HEK293 (cell line): ENCODE measurements around the gene DRC1.

ENCODE experiments used
- CTCF ChIA-PET: fragments of 350-600 bp; formaldehyde crosslinking; extraction: SDS; loops from one replicate; lab custom pipeline; 2021; ENCODE audit warnings: antibody characterized with exemption; lab: Yijun Ruan, JAX
- POLR2A ChIA-PET: fragments of 300-600 bp; formaldehyde crosslinking; extraction: SDS; loops from one replicate; lab custom pipeline; 2020; ENCODE audit warnings: antibody characterized with exemption, inconsistent platforms; lab: Yijun Ruan, JAX
- H3K27ac ChIP-seq: fragments of 200-500 bp; sonication (Bioruptor generic); 2 replicates; pipeline ENCODE4 v1.5.1; 2014; ENCODE audit warnings: low read depth, low read length, control low read depth, inconsistent platforms; ENCODE audit errors: extremely low read depth
- H3K36me3 ChIP-seq, 2 experiments: fragments of 200-500 bp in 1 of 2; sonication (Bioruptor generic) in 1 of 2; 1 replicate in 1 of 2; 2 replicates in 1 of 2; pipeline ENCODE4 v1.5.1; 2014 to 2017; ENCODE audit warnings: inconsistent platforms in 2 of 2, low read length in 2 of 2; ENCODE audit not compliant: control insufficient read depth in 2 of 2, insufficient read depth in 1 of 2
- H3K4me1 ChIP-seq: fragments of 200-500 bp; sonication (Bioruptor generic); 2 replicates; pipeline ENCODE4 v1.5.1; 2014; ENCODE audit warnings: mild to moderate bottlenecking, low read length, inconsistent platforms; ENCODE audit not compliant: control insufficient read depth, insufficient read depth
- H3K4me3 ChIP-seq: 2 replicates; pipeline ENCODE4 v1.5.1; 2011; ENCODE audit warnings: low read depth, mild to moderate bottlenecking, control low read depth, low read length, moderate library complexity
- H3K9me3 ChIP-seq: fragments of 200-500 bp; sonication (Bioruptor generic); 2 replicates; pipeline ENCODE4 v1.5.1; 2014; ENCODE audit warnings: low read depth, low read length, inconsistent platforms; ENCODE audit not compliant: control insufficient read depth, insufficient read depth
- BCL11A ChIP-seq: fragments of 450-650 bp; formaldehyde crosslinking; IDR thresholded peaks from 2 replicates; pipeline ENCODE4 v1.5.1; 2016; ENCODE audit warnings: low read depth, missing biosample characterization, missing genetic modification characterization
- CTCF ChIP-seq: fragments of 450-650 bp; formaldehyde crosslinking; IDR thresholded peaks from 2 replicates; pipeline ENCODE4 v1.5.1; 2016; ENCODE audit warnings: missing biosample characterization, missing genetic modification characterization
- EGR2 ChIP-seq: fragments of 450-650 bp; formaldehyde crosslinking; IDR thresholded peaks from 2 replicates; pipeline ENCODE4 v1.5.1; 2016; ENCODE audit warnings: low read depth, missing biosample characterization, missing genetic modification characterization
- HIC1 ChIP-seq: fragments of 450-650 bp; formaldehyde crosslinking; IDR thresholded peaks from 2 replicates; pipeline ENCODE4 v1.5.1; 2016; ENCODE audit warnings: missing biosample characterization, missing genetic modification characterization
- MEIS1 ChIP-seq: sonication (generic); formaldehyde crosslinking; IDR thresholded peaks from 2 replicates; pipeline ENCODE4 v1.8.1; 2022; ENCODE audit warnings: missing genetic modification reagents, mild to moderate bottlenecking, borderline replicate concordance
- ZBTB20 ChIP-seq: fragments of 450-650 bp; formaldehyde crosslinking; IDR thresholded peaks from 2 replicates; pipeline ENCODE4 v1.5.1; 2016; ENCODE audit warnings: missing biosample characterization, missing genetic modification characterization
- ZNF121 ChIP-seq: fragments of 450-650 bp; formaldehyde crosslinking; IDR thresholded peaks from 2 replicates; pipeline ENCODE4 v1.5.1; 2016; ENCODE audit warnings: missing biosample characterization, missing genetic modification characterization
- ZNF138 ChIP-seq: fragments of 450-650 bp; formaldehyde crosslinking; IDR thresholded peaks from 2 replicates; pipeline ENCODE4 v1.5.1; 2016; ENCODE audit warnings: missing biosample characterization, missing genetic modification characterization, borderline replicate concordance
- ZNF157 ChIP-seq: fragments of 450-650 bp; formaldehyde crosslinking; IDR thresholded peaks from 2 replicates; pipeline ENCODE4 v1.5.1; 2016; ENCODE audit warnings: missing biosample characterization, missing genetic modification characterization
- ZNF214 ChIP-seq: fragments of 450-650 bp; formaldehyde crosslinking; IDR thresholded peaks from 2 replicates; pipeline ENCODE4 v1.5.1; 2017; ENCODE audit warnings: missing biosample characterization, mild to moderate bottlenecking, missing genetic modification characterization, borderline replicate concordance
- ZNF23 ChIP-seq: fragments of 450-650 bp; formaldehyde crosslinking; IDR thresholded peaks from 2 replicates; pipeline ENCODE4 v1.5.1; 2016; ENCODE audit warnings: missing biosample characterization, missing genetic modification characterization, borderline replicate concordance
- ZNF239 ChIP-seq: fragments of 450-650 bp; formaldehyde crosslinking; IDR thresholded peaks from 2 replicates; pipeline ENCODE4 v1.5.1; 2016; ENCODE audit warnings: missing biosample characterization, missing genetic modification characterization
- ZNF350 ChIP-seq: fragments of 450-650 bp; formaldehyde crosslinking; IDR thresholded peaks from 2 replicates; pipeline ENCODE4 v1.5.0; 2017; ENCODE audit warnings: missing biosample characterization, mild to moderate bottlenecking, missing genetic modification characterization
- ZNF354C ChIP-seq: fragments of 450-650 bp; formaldehyde crosslinking; IDR thresholded peaks from 2 replicates; pipeline ENCODE4 v1.5.1; 2016; ENCODE audit warnings: missing biosample characterization, missing genetic modification characterization, low read depth, borderline replicate concordance
- ZNF501 ChIP-seq: fragments of 450-650 bp; formaldehyde crosslinking; IDR thresholded peaks from 2 replicates; pipeline ENCODE4 v1.5.1; 2016; ENCODE audit warnings: missing biosample characterization, missing genetic modification characterization
- ZNF521 ChIP-seq: fragments of 450-650 bp; formaldehyde crosslinking; IDR thresholded peaks from 2 replicates; pipeline ENCODE4 v1.5.1; 2017; ENCODE audit warnings: missing biosample characterization, mild to moderate bottlenecking, missing genetic modification characterization
- ZNF548 ChIP-seq: fragments of 450-650 bp; formaldehyde crosslinking; IDR thresholded peaks from 2 replicates; pipeline ENCODE4 v1.5.1; 2016; ENCODE audit warnings: missing biosample characterization, missing genetic modification characterization
- ZNF776 ChIP-seq: fragments of 450-650 bp; formaldehyde crosslinking; IDR thresholded peaks from 2 replicates; pipeline ENCODE4 v1.5.0; 2017; ENCODE audit warnings: missing biosample characterization, missing genetic modification characterization, borderline replicate concordance
- ZNF830 ChIP-seq: fragments of 450-650 bp; IDR thresholded peaks from 2 replicates; pipeline ENCODE4 v1.5.0; 2018; ENCODE audit warnings: missing biosample characterization, missing genetic modification characterization, low read depth, mild to moderate bottlenecking, moderate library complexity
- ZSCAN18 ChIP-seq: fragments of 450-650 bp; formaldehyde crosslinking; IDR thresholded peaks from 2 replicates; pipeline ENCODE4 v1.5.1; 2016; ENCODE audit warnings: missing biosample characterization, missing genetic modification characterization
- ZSCAN30 ChIP-seq: fragments of 450-650 bp; IDR thresholded peaks from 2 replicates; pipeline ENCODE4 v1.5.1; 2018; ENCODE audit warnings: missing biosample characterization, mild to moderate bottlenecking, missing genetic modification characterization, moderate library complexity
- ZXDB ChIP-seq: fragments of 450-650 bp; formaldehyde crosslinking; IDR thresholded peaks from 2 replicates; pipeline ENCODE4 v1.5.1; 2016; ENCODE audit warnings: missing biosample characterization, missing genetic modification characterization
- TF ChIP-seq, protein P1 (sequence below): fragments of 450-650 bp; formaldehyde crosslinking; IDR thresholded peaks from 2 replicates; pipeline ENCODE4 v1.5.1; 2016; ENCODE audit warnings: missing biosample characterization, missing genetic modification characterization
- TF ChIP-seq, protein P2 (sequence below): fragments of 450-650 bp; formaldehyde crosslinking; IDR thresholded peaks from 2 replicates; pipeline ENCODE4; 2016; ENCODE audit warnings: missing biosample characterization, missing genetic modification characterization

Gene DRC1

DNA sequence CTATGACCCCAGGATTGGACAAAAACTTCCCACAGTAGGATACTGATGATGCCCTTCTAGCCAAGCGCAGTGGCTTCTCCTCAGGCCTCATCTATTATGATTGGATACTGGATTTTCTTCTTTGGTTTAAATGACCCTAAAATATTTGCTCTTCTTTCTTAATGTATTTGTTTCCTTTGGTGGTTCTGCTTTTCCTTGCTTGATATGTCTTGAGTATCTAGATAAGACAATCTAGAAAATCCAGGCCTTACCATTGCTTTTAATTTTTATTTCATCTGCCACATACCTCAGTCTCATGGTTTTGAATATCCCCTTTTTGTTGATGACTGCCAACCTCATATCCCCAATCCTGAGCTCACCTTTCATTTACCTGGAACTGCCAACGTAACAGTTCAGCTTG, 40.6 kb downstream of the DRC1 start:
- peaks cover 4% of the 10 kb centered on the region; the same call in 1 of the 2 replicates for H3K4me1 ChIP-seq
- no peak overlapping the region for H3K4me3 ChIP-seq
- H3K9me3 ChIP-seq: no peaks in the 10 kb centered on the region
- CTCF ChIA-PET: interaction anchor here (0.5 to 1.2 kb wide), 2 partner anchors 11 to 17 kb away, joined by 3 to 4 read pairs; no protein-coding TSS in a partner anchor
- H3K36me3 ChIP-seq: no peaks in the 10 kb centered on the region
- TF ChIP-seq ZNF23 (tag by site-specific recombination): no peak
- no peak for TF ChIP-seq ZNF157
- TF ChIP-seq ZNF239 (tag by site-specific recombination): no peak
- TF ChIP-seq ZNF501: no peak
- TF ChIP-seq MEIS1 (CRISPR knock-in tag): no peak
- no peak for TF ChIP-seq ZNF354C (tag by site-specific recombination)
- TF ChIP-seq ZNF138 (tag by site-specific recombination): no peak
- TF ChIP-seq ZNF776 (tag by site-specific recombination): no peak
- no peak for TF ChIP-seq ZNF830
- TF ChIP-seq ZSCAN30 (tag by site-specific recombination): no peak
- no peak for TF ChIP-seq BCL11A (tag by site-specific recombination)
- TF ChIP-seq, all 188 proteins: peak for 0
- POLR2A ChIA-PET: no interaction called here
- no peak overlapping the region for H3K27ac ChIP-seq

- POLR2A ChIA-PET: no interaction called here
- Histone ChIP-seq H3K9me3 (no peaks in the 10 kb centered on the region), H3K4me3 (no peak overlapping the region), H3K27ac (no peak overlapping the region), H3K4me1 (peaks cover 4% of the 10 kb centered on the region; the same call in 1 of the 2 replicates), H3K36me3 (no peaks in the 10 kb centered on the region)
- TF ChIP-seq ZNF214 (tag by site-specific recombination): no peak
- TF ChIP-seq ZBTB20: no peak
- TF ChIP-seq ZXDB (tag by site-specific recombination): no peak
- no peak for TF ChIP-seq ZNF521 (tag by site-specific recombination)
- TF ChIP-seq EGR2: no peak
- TF ChIP-seq HIC1 (tag by site-specific recombination): no peak
- no peak for TF ChIP-seq ZNF350 (tag by site-specific recombination)
- no peak for TF ChIP-seq CTCF (tag by site-specific recombination)
- no peak for TF ChIP-seq ZNF121 (tag by site-specific recombination)
- TF ChIP-seq, protein P1, sequence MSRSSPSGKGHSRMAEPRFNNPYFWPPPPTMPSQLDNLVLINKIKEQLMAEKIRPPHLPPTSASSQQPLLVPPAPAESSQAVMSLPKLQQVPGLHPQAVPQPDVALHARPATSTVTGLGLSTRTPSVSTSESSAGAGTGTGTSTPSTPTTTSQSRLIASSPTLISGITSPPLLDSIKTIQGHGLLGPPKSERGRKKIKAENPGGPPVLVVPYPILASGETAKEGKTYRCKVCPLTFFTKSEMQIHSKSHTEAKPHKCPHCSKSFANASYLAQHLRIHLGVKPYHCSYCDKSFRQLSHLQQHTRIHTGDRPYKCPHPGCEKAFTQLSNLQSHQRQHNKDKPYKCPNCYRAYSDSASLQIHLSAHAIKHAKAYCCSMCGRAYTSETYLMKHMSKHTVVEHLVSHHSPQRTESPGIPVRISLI (tag by site-specific recombination): no peak
- TF ChIP-seq, protein P2, sequence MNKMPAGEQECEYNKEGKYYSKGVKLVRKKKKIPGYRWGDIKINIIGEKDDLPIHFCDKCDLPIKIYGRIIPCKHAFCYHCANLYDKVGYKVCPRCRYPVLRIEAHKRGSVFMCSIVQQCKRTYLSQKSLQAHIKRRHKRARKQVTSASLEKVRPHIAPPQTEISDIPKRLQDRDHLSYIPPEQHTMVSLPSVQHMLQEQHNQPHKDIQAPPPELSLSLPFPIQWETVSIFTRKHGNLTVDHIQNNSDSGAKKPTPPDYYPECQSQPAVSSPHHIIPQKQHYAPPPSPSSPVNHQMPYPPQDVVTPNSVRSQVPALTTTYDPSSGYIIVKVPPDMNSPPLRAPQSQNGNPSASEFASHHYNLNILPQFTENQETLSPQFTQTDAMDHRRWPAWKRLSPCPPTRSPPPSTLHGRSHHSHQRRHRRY (tag by site-specific recombination): no peak
- TF ChIP-seq ZNF548: no peak
- TF ChIP-seq ZSCAN18 (tag by site-specific recombination): no peak
- CTCF ChIA-PET: interaction anchor here (0.5 to 1.2 kb wide), 3 partner anchors 10 to 242 kb away, joined by 3 to 4 read pairs (median 4); no protein-coding TSS in a partner anchor
These were observed 41.0 kb downstream of the DRC1 start for GRCh38 chr2:26442707-26443106.
